SH-SY5Y (cell line): ENCODE results near the gene FBXW4.

ENCODE experiments used
- GATA2 ChIP-seq: IDR thresholded peaks from 2 replicates; pipeline ENCODE4 v1.6.1; 2011; ENCODE audit warnings: mild to moderate bottlenecking, low read depth, low read length
- GATA3 ChIP-seq: IDR thresholded peaks from 2 replicates; pipeline ENCODE4 v1.6.1; 2011; ENCODE audit warnings: low read depth, mild to moderate bottlenecking, low read length, moderate library complexity

- no peak for TF ChIP-seq GATA3
- no peak for TF ChIP-seq GATA2
These were observed 26.8 kb upstream of the FBXW4 start for GRCh38 chr10:101721806-101722205.
